ENCODE measurements around the gene MAOB.
"Not testable (repeated sequence)": the region's sequence is repeated elsewhere in the genome, so short reads cannot be mapped to it uniquely, and the experiment has no call there.

Gene MAOB

GRCh38 chrX:43882294-43882681 lies at the start of gene MAOB:
Gene MAOB, minus strand, starts transcription at chrX:43882450. Its CDS starts 151 bp downstream, at chrX:43882299.
- DNase-seq (ENCODE audit: low spot score) = no peak

- not testable (repeated sequence) for DNase-seq (ENCODE audit: low spot score)
Measured at GRCh38 chrX:43922032-43922431, 39.8 kb upstream of the MAOB start.

GRCh38 chrX:43910772-43911171 lies 28.5 kb upstream of the MAOB start:
- DNase-seq (ENCODE audit: low spot score) = not testable (repeated sequence)

- DNase-seq (ENCODE audit: low spot score) = no peak
Measured at GRCh38 chrX:43910012-43910411, 27.8 kb upstream of the MAOB start.

- no peak for DNase-seq (ENCODE audit: low spot score)
Measured at GRCh38 chrX:43909141-43909540, 26.9 kb upstream of the MAOB start.

- DNase-seq (ENCODE audit: low spot score) = no peak
Measured at GRCh38 chrX:43899878-43900815, 17.9 kb upstream of the MAOB start.

- no peak for DNase-seq (ENCODE audit: low spot score)
Measured at GRCh38 chrX:43898406-43899035, 16.3 kb upstream of the MAOB start.

- DNase-seq (ENCODE audit: low spot score) = no peak
Measured at GRCh38 chrX:43897290-43897689, 15.0 kb upstream of the MAOB start.

GRCh38 chrX:43892336-43892870 lies 10.2 kb upstream of the MAOB start:
- DNase-seq (ENCODE audit: low spot score) = no peak

GRCh38 chrX:43885617-43886016 lies 3.4 kb upstream of the MAOB start:
- DNase-seq (ENCODE audit: low spot score) = no peak

GRCh38 chrX:43881410-43882293 lies 598 bp downstream of the MAOB start:
- no peak for DNase-seq (ENCODE audit: low spot score)

GRCh38 chrX:43880425-43880824 lies 1.8 kb downstream of the MAOB start:
- no peak for DNase-seq (ENCODE audit: low spot score)

- DNase-seq (ENCODE audit: low spot score) = no peak
Measured at GRCh38 chrX:43878906-43879526, 3.2 kb downstream of the MAOB start.

- DNase-seq (ENCODE audit: low spot score) = no peak
Measured at GRCh38 chrX:43876680-43877079, 5.6 kb downstream of the MAOB start.

GRCh38 chrX:43870758-43871419 lies 11.4 kb downstream of the MAOB start:
- DNase-seq (ENCODE audit: low spot score) = no peak

GRCh38 chrX:43870011-43870410 lies 12.2 kb downstream of the MAOB start:
- no peak for DNase-seq (ENCODE audit: low spot score)

GRCh38 chrX:43868791-43869190 lies 13.5 kb downstream of the MAOB start:
- DNase-seq (ENCODE audit: low spot score) = no peak

GRCh38 chrX:43866423-43866822 lies 15.8 kb downstream of the MAOB start:
- DNase-seq (ENCODE audit: low spot score) = no peak

GRCh38 chrX:43865791-43866190 lies 16.5 kb downstream of the MAOB start:
- DNase-seq (ENCODE audit: low spot score) = no peak

- no peak for DNase-seq (ENCODE audit: low spot score)
Measured at GRCh38 chrX:43862434-43862833, 19.8 kb downstream of the MAOB start.

- no peak for DNase-seq (ENCODE audit: low spot score)
Measured at GRCh38 chrX:43861750-43862149, 20.5 kb downstream of the MAOB start.

Data from CD4-positive, alpha-beta T cell treated with Interleukin-2 at 100 ng/mL for 4 hours (primary cell).